Bronchial epithelial cell (primary cell): ENCODE data around the gene ARID1A. TPM values are rescaled to one million over a fixed set of nuclear protein-coding genes. Genes with fewer than 3 reads are reported as not detected.
"Not testable (repeated sequence)": the region's sequence is repeated elsewhere in the genome, so short reads cannot be mapped to it uniquely, and the experiment has no call there.

Source experiments
- DNase-seq: peaks from one replicate; pipeline ENCODE4 v3.0.0-alpha.2; 2010; ENCODE audit warnings: low read depth
- FAIRE-seq: peaks from 2 replicates; lab custom pipeline; 2011; peaks lifted over from hg19 to GRCh38; lab: Jason Lieb, UNC
- H3K27me3 ChIP-seq: 2 replicates; pipeline ENCODE4 v1.5.1; 2011; ENCODE audit warnings: low read length; ENCODE audit not compliant: control insufficient read depth, insufficient read depth
- H3K36me3 ChIP-seq: 2 replicates; pipeline ENCODE4 v1.5.1; 2011; ENCODE audit warnings: low read length; ENCODE audit not compliant: control insufficient read depth, insufficient read depth
- H3K4me3 ChIP-seq: 2 replicates; pipeline ENCODE4 v1.5.1; 2011; ENCODE audit warnings: mild to moderate bottlenecking, low read depth, low read length, control low read depth
- CTCF ChIP-seq: IDR thresholded peaks from 2 replicates; pipeline ENCODE4 v1.5.1; 2011; ENCODE audit warnings: mild to moderate bottlenecking, moderate library complexity, low read length, control low read depth, inconsistent platforms; ENCODE audit not compliant: insufficient read depth, severe bottlenecking
- total RNA-seq: library from RNA; depleted of rRNA; stranded (reverse); fragments of >200 nt; gene quantifications from 2 replicates; pipeline ENCODE4 v1.2.1, GENCODE V29; 2014

ARID1A gene
- total RNA-seq, 1 donor from 2014 or later = 8.7 TPM

DNA sequence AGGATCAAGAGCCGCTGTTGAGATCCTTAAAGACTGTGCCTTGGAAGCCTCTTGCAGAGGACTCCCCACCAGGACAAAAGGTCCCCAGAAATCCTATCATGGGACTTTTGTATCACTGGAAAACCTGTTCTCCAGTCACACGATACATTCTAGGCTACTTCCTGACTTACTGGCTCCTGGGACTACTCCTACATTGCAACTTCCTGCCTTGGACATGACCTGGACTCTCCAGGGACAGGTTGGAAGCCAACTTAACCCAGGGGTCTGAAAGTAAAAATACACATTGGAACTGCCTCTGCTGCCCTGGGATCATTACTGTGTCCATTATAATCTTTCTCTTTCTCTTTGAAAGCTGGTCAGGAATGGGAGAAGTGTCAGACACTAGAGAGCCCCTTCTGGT is 101.8 kb downstream of the ARID1A start:
- peaks cover 8% of the 10 kb centered on the region for H3K36me3 ChIP-seq
- DNase-seq (no peak), FAIRE-seq (no peak)
- no peak for TF ChIP-seq CTCF
- H3K4me3 ChIP-seq = no peak overlapping the region
- H3K27me3 ChIP-seq = no peaks in the 10 kb centered on the region

GRCh38 chr1:26799479-26800142 is 103.8 kb downstream of the ARID1A start:
- H3K27me3 ChIP-seq = no peaks in the 10 kb centered on the region
- FAIRE-seq (no peak), DNase-seq (peak; percentile 88)
- H3K4me3 ChIP-seq = no peak overlapping the region
- H3K36me3 ChIP-seq = peaks cover 5% of the 10 kb centered on the region
- TF ChIP-seq CTCF = no peak

GRCh38 chr1:26803932-26804331 is 108.1 kb downstream of the ARID1A start:
- DNase-seq, H3K27me3 ChIP-seq, H3K4me3 ChIP-seq, H3K36me3 ChIP-seq, FAIRE-seq: not testable (repeated sequence)

DNA sequence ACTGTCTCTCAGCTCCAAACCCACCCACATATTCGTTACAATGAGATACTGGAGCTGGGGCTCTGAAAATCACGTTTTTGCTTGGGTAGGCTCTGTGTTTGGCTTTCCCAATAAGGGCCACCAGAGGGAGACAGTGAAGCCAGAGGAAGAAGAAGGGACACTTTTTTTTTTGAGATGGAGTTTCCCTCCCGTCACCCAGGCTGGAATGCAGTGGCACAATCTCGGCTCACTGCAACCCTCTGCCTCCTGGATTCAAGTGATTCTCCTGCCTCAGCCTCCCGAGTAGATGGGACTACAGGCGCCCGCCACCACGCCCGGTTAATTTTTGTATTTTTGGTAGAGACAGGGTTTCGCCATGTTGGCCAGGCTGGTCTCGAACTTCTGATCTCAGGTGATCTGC is 114.3 kb downstream of the ARID1A start:
- not testable (repeated sequence) for H3K27me3 ChIP-seq, FAIRE-seq, H3K4me3 ChIP-seq, H3K36me3 ChIP-seq
- DNase-seq = peak; percentile 72
- peak; percentile 78 for TF ChIP-seq CTCF

- no peak overlapping the region for H3K4me3 ChIP-seq
- H3K27me3 ChIP-seq = no peaks in the 10 kb centered on the region
- no peaks in the 10 kb centered on the region for H3K36me3 ChIP-seq
- no peak for FAIRE-seq
- TF ChIP-seq CTCF = no peak
- no peak for DNase-seq
Measured at GRCh38 chr1:26811057-26811456, 115.2 kb downstream of the ARID1A start.

DNA sequence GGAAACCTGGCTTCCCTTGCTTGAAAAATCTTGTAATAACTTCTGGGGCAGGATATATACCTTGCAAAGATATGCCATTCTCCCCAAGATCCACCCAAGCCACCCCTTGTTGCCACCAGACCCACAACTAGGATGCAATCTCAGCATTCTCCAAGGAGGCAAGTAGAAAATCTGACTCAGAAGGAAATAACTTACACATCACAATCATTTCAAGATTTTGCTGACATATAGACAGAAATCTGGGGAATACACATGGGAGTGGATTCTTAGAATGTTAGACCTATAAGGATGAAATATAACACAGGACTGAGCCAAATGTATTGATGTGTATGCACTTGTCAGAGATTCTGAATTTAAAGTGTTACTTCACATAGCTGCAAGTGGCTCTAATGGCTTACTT is 115.9 kb downstream of the ARID1A start:
- DNase-seq (no peak), FAIRE-seq (no peak)
- Histone ChIP-seq H3K36me3 (no peaks in the 10 kb centered on the region), H3K4me3 (no peak overlapping the region), H3K27me3 (no peaks in the 10 kb centered on the region)
- TF ChIP-seq CTCF = no peak
